Thyroid gland (tissue), 4 donors: ENCODE measurements around the gene PKNOX2.

Experiments
- POLR2A ChIP-seq, 2 donors: fragments of 450-650 bp; IDR thresholded peaks; one replicate each; pipeline ENCODE4 v1.6.1; 2017; ENCODE audit warnings: antibody characterized with exemption in 2 of 2, mild to moderate bottlenecking in 2 of 2, moderate library complexity in 1 of 2
- TF ChIP-seq, protein P1 (sequence below), 6 experiments: fragments of 200-600 bp in 3 of 6; fragments of 450-650 bp in 3 of 6; sonication (generic) in 3 of 6; IDR thresholded peaks; one replicate each; pipeline ENCODE4 v1.5.1; 2016 to 2019; ENCODE audit warnings: antibody characterized with exemption in 6 of 6, mild to moderate bottlenecking in 2 of 6, inconsistent platforms in 1 of 6, moderate library complexity in 1 of 6

DNA sequence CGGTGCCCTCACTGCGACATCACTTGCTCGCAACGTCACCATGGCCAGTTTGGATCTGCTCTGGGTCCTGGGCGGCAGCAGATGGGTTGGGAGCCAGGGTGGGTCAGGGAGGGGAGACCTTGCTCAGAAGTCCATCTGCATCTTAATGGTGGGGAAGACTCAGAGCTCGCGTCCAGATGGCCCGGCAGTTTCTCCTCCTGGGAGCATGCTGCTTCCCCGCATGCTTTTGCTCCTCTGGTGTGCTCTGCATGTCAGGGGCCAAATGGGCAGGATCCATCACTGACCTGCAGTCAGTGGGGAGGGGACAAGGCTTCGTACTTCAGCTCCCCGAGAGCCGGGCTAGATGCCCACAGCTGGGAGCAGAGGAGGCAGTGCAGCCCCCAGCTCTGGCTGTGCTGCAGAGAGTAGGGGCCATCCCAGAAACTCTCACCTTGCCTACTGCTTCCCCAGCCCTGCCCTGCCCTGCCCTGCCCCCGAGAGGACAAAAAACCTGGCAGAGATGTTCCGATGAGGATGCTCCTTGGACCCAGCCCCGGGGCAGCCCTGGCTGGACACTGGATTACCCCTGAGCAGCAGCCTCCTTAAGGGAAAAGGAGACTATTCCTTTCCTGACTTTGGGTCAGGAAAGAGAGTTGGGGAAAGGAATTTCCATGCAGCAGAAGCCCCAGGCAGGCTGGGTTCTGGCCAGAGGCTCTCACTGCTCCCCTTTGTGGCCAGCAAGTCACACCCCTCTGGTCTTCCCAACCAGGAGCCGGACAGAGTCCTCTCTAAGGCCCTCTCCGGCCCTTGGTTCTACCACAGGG, 149.9 kb downstream of the PKNOX2 start:
- TF ChIP-seq, protein P1, sequence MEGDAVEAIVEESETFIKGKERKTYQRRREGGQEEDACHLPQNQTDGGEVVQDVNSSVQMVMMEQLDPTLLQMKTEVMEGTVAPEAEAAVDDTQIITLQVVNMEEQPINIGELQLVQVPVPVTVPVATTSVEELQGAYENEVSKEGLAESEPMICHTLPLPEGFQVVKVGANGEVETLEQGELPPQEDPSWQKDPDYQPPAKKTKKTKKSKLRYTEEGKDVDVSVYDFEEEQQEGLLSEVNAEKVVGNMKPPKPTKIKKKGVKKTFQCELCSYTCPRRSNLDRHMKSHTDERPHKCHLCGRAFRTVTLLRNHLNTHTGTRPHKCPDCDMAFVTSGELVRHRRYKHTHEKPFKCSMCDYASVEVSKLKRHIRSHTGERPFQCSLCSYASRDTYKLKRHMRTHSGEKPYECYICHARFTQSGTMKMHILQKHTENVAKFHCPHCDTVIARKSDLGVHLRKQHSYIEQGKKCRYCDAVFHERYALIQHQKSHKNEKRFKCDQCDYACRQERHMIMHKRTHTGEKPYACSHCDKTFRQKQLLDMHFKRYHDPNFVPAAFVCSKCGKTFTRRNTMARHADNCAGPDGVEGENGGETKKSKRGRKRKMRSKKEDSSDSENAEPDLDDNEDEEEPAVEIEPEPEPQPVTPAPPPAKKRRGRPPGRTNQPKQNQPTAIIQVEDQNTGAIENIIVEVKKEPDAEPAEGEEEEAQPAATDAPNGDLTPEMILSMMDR (IDR thresholded peaks at IDR 0.05), result no peak
- TF ChIP-seq POLR2A (IDR thresholded peaks at IDR 0.05), result no peak
